Panc1 (cell line): ENCODE measurements around the gene ITGA2. TPM values are rescaled to one million over a fixed set of nuclear protein-coding genes. Genes with fewer than 3 reads are reported as not detected.
"Not testable (repeated sequence)": the region's sequence is repeated elsewhere in the genome, so short reads cannot be mapped to it uniquely, and the experiment has no call there.

Experiments used
- ATAC-seq: fragments of 200-7000 bp; cut with Tn5 transposase; 2 replicates; pipeline ENCODE4 v1.9.1; 2020; ENCODE audit warnings: mild to moderate bottlenecking, moderate library complexity
- BruUV-seq: library from RNA; stranded (reverse); fragments of 400-500 nt; replicated peaks from 2 replicates; lab custom pipeline; 2021; lab: Mats Ljungman, UMichigan
- CTCF ChIA-PET: fragments of 300-600 bp; sonication (Branson Sonifier 250); formaldehyde crosslinking; loops from one replicate; lab custom pipeline; 2022; ENCODE audit warnings: antibody characterized with exemption; lab: Charles Lee
- POLR2A ChIA-PET: fragments of 300-600 bp; sonication (Branson Sonifier 250); formaldehyde crosslinking; loops from one replicate; lab custom pipeline; 2022; ENCODE audit warnings: antibody characterized with exemption; lab: Charles Lee
- DNase-seq: peaks from one replicate; pipeline ENCODE4 v3.0.0-alpha.2; 2010; ENCODE audit warnings: low read depth, low spot score
- H3K27ac ChIP-seq: 2 replicates; pipeline ENCODE4 v1.5.1; 2011; ENCODE audit warnings: mild to moderate bottlenecking, low read length, inconsistent platforms
- H3K27me3 ChIP-seq: fragments of 200-500 bp; sonication (Bioruptor generic); 2 replicates; pipeline ENCODE4 v1.6.0; 2014; ENCODE audit warnings: low read length, inconsistent platforms; ENCODE audit not compliant: control insufficient read depth, insufficient read depth
- H3K36me3 ChIP-seq: fragments of 200-500 bp; sonication (Bioruptor generic); 2 replicates; pipeline ENCODE4 v1.5.1; 2014; ENCODE audit warnings: inconsistent platforms, mild to moderate bottlenecking, low read length, moderate library complexity; ENCODE audit not compliant: control insufficient read depth, insufficient read depth
- H3K4me1 ChIP-seq: 2 replicates; pipeline ENCODE4 v1.5.1; 2011; ENCODE audit warnings: inconsistent platforms, mild to moderate bottlenecking, low read length, moderate library complexity; ENCODE audit not compliant: control insufficient read depth, insufficient read depth
- H3K4me3 ChIP-seq, 2 experiments: 2 replicates each; pipeline ENCODE4 v1.5.1; 2011 to 2012; ENCODE audit warnings: low read depth in 2 of 2, low read length in 2 of 2, mild to moderate bottlenecking in 2 of 2, inconsistent platforms in 1 of 2, moderate library complexity in 1 of 2
- H3K9me3 ChIP-seq: fragments of 200-500 bp; sonication (Bioruptor generic); 2 replicates; pipeline ENCODE4 v1.5.1; 2014; ENCODE audit warnings: low read depth, mild to moderate bottlenecking, inconsistent platforms, low read length, moderate library complexity; ENCODE audit not compliant: control insufficient read depth, insufficient read depth
- POLR2AphosphoS5 ChIP-seq: IDR thresholded peaks from 2 replicates; pipeline ENCODE4 v1.6.1; 2012; ENCODE audit warnings: mild to moderate bottlenecking, low read depth, low read length, moderate library complexity
- SIN3A ChIP-seq: IDR thresholded peaks from 2 replicates; pipeline ENCODE4 v1.6.1; 2012; ENCODE audit warnings: low read depth, mild to moderate bottlenecking, low read length, moderate library complexity, borderline replicate concordance; ENCODE audit not compliant: insufficient read depth
- TCF7L2 ChIP-seq: IDR thresholded peaks from 2 replicates; pipeline ENCODE4 v1.6.1; 2011; ENCODE audit warnings: mild to moderate bottlenecking, low read depth, low read length, inconsistent platforms
- in situ Hi-C: cut with HindIII; loops from 2 replicates; pipeline ENCODE4 v1.10.0; 2016; ENCODE audit warnings: low sequenced_read_pairs, low pct_unique_long_range_greater_than_20kb
- intact Hi-C: fragments of 100-400 bp; cut with micrococcal nuclease; formaldehyde crosslinking; loops from one replicate; pipeline ENCODE4 v1.10.0; 2022; ENCODE audit not compliant: unreplicated experiment
- total RNA-seq: library from RNA; stranded (reverse); gene quantifications from one replicate; pipeline ENCODE4 v1.2.1, GENCODE V29; 2021; ENCODE audit not compliant: unreplicated experiment
- TF ChIP-seq, protein P1 (sequence below): fragments of 450-650 bp; IDR thresholded peaks from 2 replicates; pipeline ENCODE4 v1.5.1; 2017; ENCODE audit warnings: mild to moderate bottlenecking
- TF ChIP-seq, protein P2 (sequence below), 2 experiments: IDR thresholded peaks; 2 replicates each; pipeline ENCODE4 v1.6.1; 2011 to 2012; ENCODE audit warnings: low read depth in 2 of 2, control low read depth in 1 of 2, low read length in 1 of 2, mild to moderate bottlenecking in 1 of 2, moderate library complexity in 1 of 2; ENCODE audit not compliant: insufficient read depth in 1 of 2

The ITGA2 gene
- total RNA-seq, 1 experiment from 2014 or later: 41.8 TPM

DNA sequence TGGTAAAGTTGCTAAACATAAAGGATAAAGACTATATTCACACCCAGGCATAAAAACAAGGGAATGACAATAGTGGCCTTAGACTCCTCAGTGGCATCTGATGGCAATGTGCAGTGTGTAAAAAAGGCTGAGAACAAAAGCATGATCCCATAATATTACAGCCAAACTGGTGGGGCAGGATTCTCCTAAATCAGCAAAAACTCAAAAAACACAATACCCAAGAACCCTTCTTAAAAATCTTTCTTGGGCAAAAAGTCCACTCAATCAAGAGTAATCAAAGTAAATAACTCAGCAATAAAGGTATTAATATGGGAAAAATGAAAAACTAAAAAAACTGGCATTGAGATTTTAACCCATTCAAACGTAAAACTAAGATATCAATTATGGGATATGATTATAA lies 122.0 kb downstream of the ITGA2 start:
- ChIA-PET POLR2A (no interaction called here), CTCF (no interaction called here)
- H3K9me3 ChIP-seq: no peaks in the 10 kb centered on the region
- ATAC-seq: no peak
- no TSS peak for BruUV-seq
- no peak overlapping the region for H3K4me3 ChIP-seq
- intact Hi-C loops (loop anchor here (10.0 kb wide), 1 partner anchor 326 kb away; the partner anchor contains the start of genes ITGA1 and PELO), in situ Hi-C loops (no loop called here)
- TF ChIP-seq POLR2AphosphoS5: no peak
- TF ChIP-seq SIN3A: no peak
- no peak for TF ChIP-seq TCF7L2
- TF ChIP-seq, protein P1, sequence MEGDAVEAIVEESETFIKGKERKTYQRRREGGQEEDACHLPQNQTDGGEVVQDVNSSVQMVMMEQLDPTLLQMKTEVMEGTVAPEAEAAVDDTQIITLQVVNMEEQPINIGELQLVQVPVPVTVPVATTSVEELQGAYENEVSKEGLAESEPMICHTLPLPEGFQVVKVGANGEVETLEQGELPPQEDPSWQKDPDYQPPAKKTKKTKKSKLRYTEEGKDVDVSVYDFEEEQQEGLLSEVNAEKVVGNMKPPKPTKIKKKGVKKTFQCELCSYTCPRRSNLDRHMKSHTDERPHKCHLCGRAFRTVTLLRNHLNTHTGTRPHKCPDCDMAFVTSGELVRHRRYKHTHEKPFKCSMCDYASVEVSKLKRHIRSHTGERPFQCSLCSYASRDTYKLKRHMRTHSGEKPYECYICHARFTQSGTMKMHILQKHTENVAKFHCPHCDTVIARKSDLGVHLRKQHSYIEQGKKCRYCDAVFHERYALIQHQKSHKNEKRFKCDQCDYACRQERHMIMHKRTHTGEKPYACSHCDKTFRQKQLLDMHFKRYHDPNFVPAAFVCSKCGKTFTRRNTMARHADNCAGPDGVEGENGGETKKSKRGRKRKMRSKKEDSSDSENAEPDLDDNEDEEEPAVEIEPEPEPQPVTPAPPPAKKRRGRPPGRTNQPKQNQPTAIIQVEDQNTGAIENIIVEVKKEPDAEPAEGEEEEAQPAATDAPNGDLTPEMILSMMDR: no peak
- TF ChIP-seq, protein P2, sequence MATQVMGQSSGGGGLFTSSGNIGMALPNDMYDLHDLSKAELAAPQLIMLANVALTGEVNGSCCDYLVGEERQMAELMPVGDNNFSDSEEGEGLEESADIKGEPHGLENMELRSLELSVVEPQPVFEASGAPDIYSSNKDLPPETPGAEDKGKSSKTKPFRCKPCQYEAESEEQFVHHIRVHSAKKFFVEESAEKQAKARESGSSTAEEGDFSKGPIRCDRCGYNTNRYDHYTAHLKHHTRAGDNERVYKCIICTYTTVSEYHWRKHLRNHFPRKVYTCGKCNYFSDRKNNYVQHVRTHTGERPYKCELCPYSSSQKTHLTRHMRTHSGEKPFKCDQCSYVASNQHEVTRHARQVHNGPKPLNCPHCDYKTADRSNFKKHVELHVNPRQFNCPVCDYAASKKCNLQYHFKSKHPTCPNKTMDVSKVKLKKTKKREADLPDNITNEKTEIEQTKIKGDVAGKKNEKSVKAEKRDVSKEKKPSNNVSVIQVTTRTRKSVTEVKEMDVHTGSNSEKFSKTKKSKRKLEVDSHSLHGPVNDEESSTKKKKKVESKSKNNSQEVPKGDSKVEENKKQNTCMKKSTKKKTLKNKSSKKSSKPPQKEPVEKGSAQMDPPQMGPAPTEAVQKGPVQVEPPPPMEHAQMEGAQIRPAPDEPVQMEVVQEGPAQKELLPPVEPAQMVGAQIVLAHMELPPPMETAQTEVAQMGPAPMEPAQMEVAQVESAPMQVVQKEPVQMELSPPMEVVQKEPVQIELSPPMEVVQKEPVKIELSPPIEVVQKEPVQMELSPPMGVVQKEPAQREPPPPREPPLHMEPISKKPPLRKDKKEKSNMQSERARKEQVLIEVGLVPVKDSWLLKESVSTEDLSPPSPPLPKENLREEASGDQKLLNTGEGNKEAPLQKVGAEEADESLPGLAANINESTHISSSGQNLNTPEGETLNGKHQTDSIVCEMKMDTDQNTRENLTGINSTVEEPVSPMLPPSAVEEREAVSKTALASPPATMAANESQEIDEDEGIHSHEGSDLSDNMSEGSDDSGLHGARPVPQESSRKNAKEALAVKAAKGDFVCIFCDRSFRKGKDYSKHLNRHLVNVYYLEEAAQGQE (IDR thresholded peaks at IDR 0.05; ENCODE audit: insufficient read depth in 1 of 2, low read depth in 2 of 2, low read length in 1 of 2): no peak
- H3K27ac ChIP-seq: no peak overlapping the region
- DNase-seq: no peak
- H3K27me3 ChIP-seq: no peaks in the 10 kb centered on the region
- H3K4me1 ChIP-seq: peaks cover 17% of the 10 kb centered on the region
- H3K36me3 ChIP-seq: no peaks in the 10 kb centered on the region

DNA sequence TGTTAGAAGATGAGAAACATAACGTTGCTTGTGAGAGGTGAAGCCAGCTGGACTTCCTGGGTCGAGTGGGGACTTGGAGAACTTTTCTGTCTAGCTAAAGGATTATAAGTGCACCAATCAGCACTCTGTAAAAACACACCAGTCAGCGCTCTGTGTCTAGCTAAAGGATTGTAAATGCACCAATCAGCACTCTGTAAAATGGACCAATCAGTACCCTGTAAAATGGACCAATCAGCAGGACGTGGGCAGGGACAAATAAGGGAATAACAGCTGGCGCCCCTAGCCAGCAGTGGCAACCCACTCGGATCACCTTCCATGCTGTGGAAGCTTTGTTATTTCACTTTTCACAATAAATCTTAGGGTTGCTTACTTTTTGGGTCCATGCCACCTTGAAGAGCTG lies 123.2 kb downstream of the ITGA2 start:
- intact Hi-C loops: loop anchor here (10.0 kb wide), 1 partner anchor 328 kb away; the partner anchor contains the start of genes ITGA1 and PELO
- BruUV-seq, POLR2A ChIA-PET, H3K9me3 ChIP-seq, H3K4me3 ChIP-seq, in situ Hi-C loops, CTCF ChIA-PET, H3K36me3 ChIP-seq, H3K27me3 ChIP-seq, ATAC-seq, H3K27ac ChIP-seq, DNase-seq: not testable (repeated sequence)
- H3K4me1 ChIP-seq: peaks cover 17% of the 10 kb centered on the region

DNA sequence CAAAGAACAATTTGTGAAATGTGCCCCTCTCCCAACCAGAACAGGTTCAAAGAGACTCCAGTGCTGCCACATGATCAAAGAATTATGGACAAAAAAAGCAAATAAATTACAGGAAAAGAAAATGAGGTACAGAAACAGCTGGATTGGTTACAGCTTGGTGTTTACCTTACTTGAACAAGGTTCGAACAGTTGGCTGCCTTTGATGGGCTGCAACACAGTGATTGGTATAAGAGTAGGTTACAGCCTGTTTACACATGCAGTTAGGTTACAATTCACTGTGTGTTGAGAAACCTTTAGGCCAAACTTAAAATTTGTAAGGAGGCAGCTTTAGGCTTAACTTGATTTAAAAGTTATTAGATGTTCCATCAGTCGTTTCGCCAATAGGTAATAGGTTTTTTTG lies 123.8 kb downstream of the ITGA2 start:
- no peak overlapping the region for H3K27ac ChIP-seq
- in situ Hi-C loops: no loop called here
- CTCF ChIA-PET: no interaction called here

More for the DNA sequence above, 123.8 kb downstream of the ITGA2 start:
- peaks cover 13% of the 10 kb centered on the region for H3K4me1 ChIP-seq
- no peaks in the 10 kb centered on the region; the same call in 1 of the 2 replicates for H3K27me3 ChIP-seq
- no TSS peak for BruUV-seq
- H3K9me3 ChIP-seq: no peaks in the 10 kb centered on the region
- no peak for ATAC-seq
- POLR2A ChIA-PET: no interaction called here
- no peak for DNase-seq
- no peaks in the 10 kb centered on the region for H3K36me3 ChIP-seq
- intact Hi-C loops: loop anchor here (10.0 kb wide), 1 partner anchor 328 kb away; the partner anchor contains the start of genes ITGA1 and PELO
- H3K4me3 ChIP-seq: no peak overlapping the region
- TF ChIP-seq, protein P2 (IDR thresholded peaks at IDR 0.05; ENCODE audit: insufficient read depth in 1 of 2, low read depth in 2 of 2, low read length in 1 of 2): no peak
- TF ChIP-seq POLR2AphosphoS5 (no peak), TCF7L2 (no peak)
